ENCODE measurements around the gene RBPJL.

DNA sequence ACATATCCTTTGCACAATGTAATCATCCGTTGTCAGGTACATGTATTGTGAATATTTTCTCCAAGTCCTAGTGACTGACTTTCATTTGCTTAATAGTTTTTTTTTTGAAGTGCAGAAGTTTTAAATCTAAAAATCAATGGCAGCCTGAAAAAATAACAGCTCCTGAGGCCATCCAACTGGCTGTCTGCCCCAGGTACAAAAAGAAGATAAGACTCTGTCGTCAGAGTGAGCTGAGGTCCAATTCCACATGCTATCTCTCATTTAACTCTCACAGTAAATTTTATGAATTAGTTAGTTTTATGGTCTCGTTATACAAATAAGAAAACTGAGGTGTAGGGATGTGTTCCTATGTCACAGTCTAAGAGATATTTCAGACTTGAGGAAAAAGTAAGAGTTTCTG, 31.3 kb upstream of the RBPJL start:
- TF ChIP-seq, protein P1, sequence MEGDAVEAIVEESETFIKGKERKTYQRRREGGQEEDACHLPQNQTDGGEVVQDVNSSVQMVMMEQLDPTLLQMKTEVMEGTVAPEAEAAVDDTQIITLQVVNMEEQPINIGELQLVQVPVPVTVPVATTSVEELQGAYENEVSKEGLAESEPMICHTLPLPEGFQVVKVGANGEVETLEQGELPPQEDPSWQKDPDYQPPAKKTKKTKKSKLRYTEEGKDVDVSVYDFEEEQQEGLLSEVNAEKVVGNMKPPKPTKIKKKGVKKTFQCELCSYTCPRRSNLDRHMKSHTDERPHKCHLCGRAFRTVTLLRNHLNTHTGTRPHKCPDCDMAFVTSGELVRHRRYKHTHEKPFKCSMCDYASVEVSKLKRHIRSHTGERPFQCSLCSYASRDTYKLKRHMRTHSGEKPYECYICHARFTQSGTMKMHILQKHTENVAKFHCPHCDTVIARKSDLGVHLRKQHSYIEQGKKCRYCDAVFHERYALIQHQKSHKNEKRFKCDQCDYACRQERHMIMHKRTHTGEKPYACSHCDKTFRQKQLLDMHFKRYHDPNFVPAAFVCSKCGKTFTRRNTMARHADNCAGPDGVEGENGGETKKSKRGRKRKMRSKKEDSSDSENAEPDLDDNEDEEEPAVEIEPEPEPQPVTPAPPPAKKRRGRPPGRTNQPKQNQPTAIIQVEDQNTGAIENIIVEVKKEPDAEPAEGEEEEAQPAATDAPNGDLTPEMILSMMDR (IDR thresholded peaks at IDR 0.05): no peak
- no peak for TF ChIP-seq POLR2A (IDR thresholded peaks at IDR 0.05)

Measured in uterus (tissue), 2 donors.